Liver (tissue), 9 donors: ENCODE results near the gene FAM89A. TPM values are rescaled to one million over a fixed set of nuclear protein-coding genes. Genes with fewer than 3 reads are reported as not detected.

Experiments used
- DNase-seq: peaks from one replicate; pipeline ENCODE4 v3.0.0-alpha.2; 2017; ENCODE audit warnings: low spot score
- H3K27ac ChIP-seq, 2 donors: one replicate each; pipeline ENCODE4 v1.7.0; 2013; ENCODE audit warnings: inconsistent platforms in 2 of 2, low read length in 2 of 2, control low read depth in 1 of 2, low read depth in 1 of 2, mild to moderate bottlenecking in 1 of 2
- H3K27me3 ChIP-seq, 4 donors: one replicate each; pipeline versions ENCODE4 v1.6.1 to v1.7.0; 2013; ENCODE audit warnings: low read length in 3 of 4, inconsistent platforms in 1 of 4, mild to moderate bottlenecking in 1 of 4, moderate library complexity in 1 of 4; ENCODE audit not compliant: control insufficient read depth in 4 of 4, insufficient read depth in 4 of 4
- H3K36me3 ChIP-seq, 4 donors: one replicate each; pipeline versions ENCODE4 v1.6.1 to v1.7.0; 2013; ENCODE audit warnings: low read length in 3 of 4, mild to moderate bottlenecking in 3 of 4, low read depth in 1 of 4, moderate library complexity in 1 of 4; ENCODE audit not compliant: control insufficient read depth in 4 of 4, insufficient read depth in 3 of 4
- H3K4me1 ChIP-seq, 4 donors: one replicate each; pipeline versions ENCODE4 v1.6.1 to v1.7.0; 2013; ENCODE audit warnings: low read length in 3 of 4, mild to moderate bottlenecking in 3 of 4, moderate library complexity in 1 of 4; ENCODE audit not compliant: control insufficient read depth in 4 of 4, insufficient read depth in 4 of 4
- H3K4me3 ChIP-seq, 3 donors: one replicate each; pipeline versions ENCODE4 v1.6.1 to v1.7.0; 2013; ENCODE audit warnings: low read length in 3 of 3, control low read depth in 1 of 3, low read depth in 1 of 3, mild to moderate bottlenecking in 1 of 3
- H3K9ac ChIP-seq, 2 donors: one replicate each; pipeline ENCODE4 v1.7.0; 2013; ENCODE audit warnings: low read length in 2 of 2, mild to moderate bottlenecking in 2 of 2, moderate library complexity in 2 of 2, control low read depth in 1 of 2, low read depth in 1 of 2
- H3K9me3 ChIP-seq, 4 donors: one replicate each; pipeline versions ENCODE4 v1.6.1 to v1.7.0; 2013; ENCODE audit warnings: low read length in 3 of 4; ENCODE audit not compliant: control insufficient read depth in 4 of 4
- ATF3 ChIP-seq: IDR thresholded peaks from 2 replicates; pipeline ENCODE4 v1.6.1; 2016; ENCODE audit warnings: antibody characterized with exemption
- CTCF ChIP-seq: fragments of 150-350 bp; IDR thresholded peaks from 2 replicates; pipeline ENCODE4 v1.5.1; 2017; ENCODE audit warnings: improper control_type of control experiment, low read depth, low read length; ENCODE audit not compliant: missing input control
- EGR1 ChIP-seq, 2 donors: IDR thresholded peaks; 2 replicates each; pipeline ENCODE4 v1.6.1; 2016 to 2018; ENCODE audit warnings: antibody characterized with exemption in 2 of 2, low read depth in 2 of 2
- FOXA1 ChIP-seq: IDR thresholded peaks from 2 replicates; pipeline ENCODE4 v1.6.1; 2016; ENCODE audit warnings: antibody characterized with exemption
- GABPA ChIP-seq, 2 donors: IDR thresholded peaks in 1 of 2; conservative IDR thresholded peaks in 1 of 2; 2 replicates each; pipeline ENCODE4 v1.6.1; 2016; ENCODE audit warnings: antibody characterized with exemption in 2 of 2, mild to moderate bottlenecking in 1 of 2, moderate library complexity in 1 of 2
- HNF4A ChIP-seq, 2 donors: conservative IDR thresholded peaks; 2 replicates each; pipeline ENCODE4 v1.6.1; 2016; ENCODE audit warnings: antibody characterized with exemption in 2 of 2, mild to moderate bottlenecking in 2 of 2
- HNF4G ChIP-seq: IDR thresholded peaks from 2 replicates; pipeline ENCODE4 v1.6.1; 2016; ENCODE audit warnings: antibody characterized with exemption
- JUND ChIP-seq, 2 donors: IDR thresholded peaks; 2 replicates each; pipeline ENCODE4 v1.6.1; 2016; ENCODE audit warnings: antibody characterized with exemption in 2 of 2
- MAX ChIP-seq: IDR thresholded peaks from 2 replicates; pipeline ENCODE4 v1.6.1; 2016; ENCODE audit warnings: antibody characterized with exemption
- NR2F2 ChIP-seq: IDR thresholded peaks from 2 replicates; pipeline ENCODE4 v1.6.1; 2016; ENCODE audit warnings: antibody characterized with exemption
- RAD21 ChIP-seq, 2 donors: IDR thresholded peaks; 2 replicates each; pipeline ENCODE4 v1.6.1; 2016; ENCODE audit warnings: antibody characterized with exemption in 2 of 2, mild to moderate bottlenecking in 2 of 2
- REST ChIP-seq: IDR thresholded peaks from 2 replicates; pipeline ENCODE4 v1.6.1; 2016; ENCODE audit warnings: antibody characterized with exemption, mild to moderate bottlenecking
- RXRA ChIP-seq, 2 donors: IDR thresholded peaks; 2 replicates each; pipeline ENCODE4 v1.6.1; 2017 to 2018; ENCODE audit warnings: antibody characterized with exemption in 2 of 2, mild to moderate bottlenecking in 1 of 2
- SP1 ChIP-seq: IDR thresholded peaks from 2 replicates; pipeline ENCODE4 v1.6.1; 2018; ENCODE audit warnings: antibody characterized with exemption, mild to moderate bottlenecking
- TAF1 ChIP-seq: conservative IDR thresholded peaks from 2 replicates; pipeline ENCODE4 v1.6.1; 2016; ENCODE audit warnings: antibody characterized with exemption, mild to moderate bottlenecking
- YY1 ChIP-seq: IDR thresholded peaks from 2 replicates; pipeline ENCODE4 v1.6.1; 2016; ENCODE audit warnings: antibody characterized with exemption, mild to moderate bottlenecking
- ZBTB33 ChIP-seq: IDR thresholded peaks from 2 replicates; pipeline ENCODE4 v1.6.1; 2016; ENCODE audit warnings: antibody characterized with exemption
- WGBS: extraction: QIAGEN DNeasy Blood & Tissue Kit; methylation state at CpG from one replicate; pipeline ENCODE4 v1.1.7; 2013; 5-methylcytosine and 5-hydroxymethylcytosine counted together
- polyA plus RNA-seq, 2 donors: library from polyadenylated mRNA; stranded (reverse) in 1 of 2; unstranded in 1 of 2; fragments of 200-250 nt in 1 of 2; fragments of >200 nt in 1 of 2; fragmentation: Nextera tagmentation in 1 of 2; extraction: Ambion mirVana in 1 of 2; gene quantifications; one replicate each; pipeline versions ENCODE4 v1.2.1 to v1.2.3, GENCODE V29; 2013 to 2015
- total RNA-seq, 2 donors: library from RNA; depleted of rRNA; stranded (reverse); fragments of >200 nt; gene quantifications; one replicate each; pipeline ENCODE4 v1.2.3, GENCODE V29; 2014
- donor health status: healthy.
- donor health status: healthy.
- donor health status: healthy.
- donor health status: healthy.
- donor health status: healthy.

FAM89A gene
- total and polyA plus RNA-seq, 4 donors: 5.3 to 8.8 (median 8.1) TPM

GRCh38 chr1:231072041-231072440 lies 32.0 kb upstream of the FAM89A start:
- Histone ChIP-seq H3K4me3 (no peak overlapping the region), H3K27ac (no peak overlapping the region), H3K27me3 (no peaks in the 10 kb centered on the region), H3K9ac (no peak overlapping the region), H3K4me1 (no peaks in the 10 kb centered on the region), H3K9me3 (no peaks in the 10 kb centered on the region), H3K36me3 (no peaks in the 10 kb centered on the region)
- WGBS: 90% methylated on average over 6 of the region's 6 CpGs
- DNase-seq: no peak
- no peak for TF ChIP-seq RAD21 (IDR thresholded peaks at IDR 0.05)
- TF ChIP-seq MAX: no peak

GRCh38 chr1:231070758-231071444 lies 30.8 kb upstream of the FAM89A start:
- 62% methylated on average over 8 of the region's 8 CpGs for WGBS
- no peak overlapping the region for H3K27ac ChIP-seq
- DNase-seq: no peak
- H3K4me1 ChIP-seq: no peaks in the 10 kb centered on the region
- TF ChIP-seq JUND (IDR thresholded peaks at IDR 0.05): no peak
- no peak for TF ChIP-seq CTCF
- TF ChIP-seq YY1: no peak
- no peak for TF ChIP-seq SP1
- no peak for TF ChIP-seq EGR1 (IDR thresholded peaks at IDR 0.05; ENCODE audit: low read depth in 2 of 2)
- no peak for TF ChIP-seq HNF4A (conservative IDR thresholded peaks at IDR 0.05)
- no peak for TF ChIP-seq GABPA (IDR thresholded peaks at IDR 0.05 in 1 of 2, conservative IDR thresholded peaks at IDR 0.05 in 1 of 2)
- TF ChIP-seq FOXA1: no peak
- no peak for TF ChIP-seq RAD21 (IDR thresholded peaks at IDR 0.05)
- TF ChIP-seq HNF4G: no peak
- no peak for TF ChIP-seq ZBTB33
- TF ChIP-seq RXRA (IDR thresholded peaks at IDR 0.05): no peak
- TF ChIP-seq REST: no peak
- no peak for TF ChIP-seq ATF3
- no peak for TF ChIP-seq TAF1
- TF ChIP-seq NR2F2: no peak
- no peaks in the 10 kb centered on the region for H3K27me3 ChIP-seq
- H3K4me3 ChIP-seq: no peak overlapping the region
- H3K36me3 ChIP-seq: no peaks in the 10 kb centered on the region
- H3K9me3 ChIP-seq: no peaks in the 10 kb centered on the region
- no peak overlapping the region for H3K9ac ChIP-seq
